Stimulated activated CD4-positive, alpha-beta T cell treated with anti-CD3 and anti-CD28 coated beads, Interleukin-1b, Interleukin-23, amount 100 ng/mL, for 4 hours (primary cell): Measurements from ENCODE around the gene CHRNA5.
A peak's percentile ranks its signal among the peaks of the same experiment; 100 is the strongest.
"Not testable (repeated sequence)": the region's sequence is repeated elsewhere in the genome, so short reads cannot be mapped to it uniquely, and the experiment has no call there.

Experiments used
- DNase-seq, 2 donors: peaks; one replicate each; pipeline ENCODE4 v3.0.0-alpha.2; 2020; ENCODE audit warnings: low read depth in 2 of 2

CHRNA5 gene

GRCh38 chr15:78565951-78566774, 843 bp downstream of the CHRNA5 start:
- no peak for DNase-seq

DNA sequence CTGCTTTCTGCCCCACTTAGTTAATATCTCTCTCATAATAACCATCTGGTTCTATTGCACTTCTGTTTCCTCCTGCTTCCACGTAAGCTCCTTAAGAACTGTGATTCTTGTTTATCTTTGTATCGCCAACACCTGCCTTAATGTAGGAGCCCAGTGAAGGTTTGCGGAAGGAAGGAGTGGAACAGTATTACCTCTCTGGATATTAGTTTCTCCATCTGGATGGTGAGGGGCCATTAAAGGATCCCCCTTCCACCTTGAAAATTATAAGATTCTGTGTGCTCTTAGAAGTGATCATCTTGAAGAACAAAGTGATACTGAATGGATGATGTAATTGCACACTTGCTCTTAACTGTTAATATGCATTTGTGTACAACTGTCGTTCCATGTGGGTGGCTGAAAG, 2.2 kb downstream of the CHRNA5 start:
- no peak for DNase-seq

DNA sequence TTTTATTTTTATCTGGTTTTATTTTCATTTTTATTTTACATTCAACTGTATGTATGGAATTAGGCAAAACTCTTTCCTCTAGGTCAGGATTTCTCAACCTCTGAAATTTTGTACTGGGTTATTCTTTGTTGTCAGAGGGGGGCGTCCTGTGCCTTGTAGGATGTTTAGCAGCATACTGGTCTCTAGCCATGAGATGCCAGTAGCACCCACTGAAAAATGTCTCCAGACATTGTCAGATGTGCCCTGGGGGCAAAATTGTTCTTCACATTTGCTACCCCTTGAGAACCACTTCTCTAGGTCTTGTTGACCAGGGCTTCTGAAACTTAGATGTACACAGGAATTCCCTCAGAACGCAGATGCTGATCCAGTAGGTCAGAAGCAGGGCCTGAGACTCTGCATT, 5.4 kb downstream of the CHRNA5 start:
- no peak for DNase-seq

- DNase-seq = no peak
Measured at GRCh38 chr15:78571382-78571781, 6.1 kb downstream of the CHRNA5 start.

DNA sequence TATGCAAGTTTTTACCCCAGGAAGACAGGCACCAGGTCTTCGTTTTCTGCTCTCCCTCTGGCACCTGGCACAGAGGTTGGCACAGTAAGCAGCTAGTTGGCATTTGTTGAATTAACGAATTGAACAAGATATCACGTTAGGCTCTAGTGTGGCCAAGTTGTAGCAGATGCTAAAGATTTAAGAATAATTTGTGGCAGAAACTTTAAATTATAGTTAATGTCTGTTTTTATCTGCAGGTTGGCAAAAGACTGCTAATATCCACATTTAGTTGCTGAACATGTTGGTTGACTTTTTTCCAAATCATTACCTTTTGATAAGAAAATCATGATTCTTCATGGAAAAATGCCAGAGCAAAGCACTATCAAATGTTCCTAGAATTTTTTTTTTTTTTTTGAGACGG, 8.1 kb downstream of the CHRNA5 start:
- DNase-seq = no peak

- DNase-seq = no peak
Measured at GRCh38 chr15:78574944-78575343, 9.6 kb downstream of the CHRNA5 start.

DNA sequence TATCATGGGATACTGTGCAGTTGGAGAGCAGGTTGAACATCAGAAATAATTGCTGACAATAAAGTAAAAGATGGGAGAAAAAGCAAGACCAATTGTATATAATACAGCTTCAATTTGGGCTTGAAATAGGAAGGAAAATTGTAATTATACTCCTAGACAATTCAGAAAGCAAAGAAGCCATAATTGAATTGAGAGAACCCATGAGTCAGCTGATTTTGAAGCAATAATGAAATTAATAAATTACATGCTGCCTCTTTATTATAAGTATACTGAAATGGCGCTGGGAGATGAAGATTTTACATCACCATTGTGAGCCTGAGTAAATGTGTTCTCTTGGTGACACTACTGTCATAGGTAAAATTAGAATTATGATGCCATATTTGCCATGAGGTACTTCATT, 32.3 kb downstream of the CHRNA5 start:
- DNase-seq = no peak

- no peak for DNase-seq
Measured at GRCh38 chr15:78598348-78598747, 33.0 kb downstream of the CHRNA5 start.

DNA sequence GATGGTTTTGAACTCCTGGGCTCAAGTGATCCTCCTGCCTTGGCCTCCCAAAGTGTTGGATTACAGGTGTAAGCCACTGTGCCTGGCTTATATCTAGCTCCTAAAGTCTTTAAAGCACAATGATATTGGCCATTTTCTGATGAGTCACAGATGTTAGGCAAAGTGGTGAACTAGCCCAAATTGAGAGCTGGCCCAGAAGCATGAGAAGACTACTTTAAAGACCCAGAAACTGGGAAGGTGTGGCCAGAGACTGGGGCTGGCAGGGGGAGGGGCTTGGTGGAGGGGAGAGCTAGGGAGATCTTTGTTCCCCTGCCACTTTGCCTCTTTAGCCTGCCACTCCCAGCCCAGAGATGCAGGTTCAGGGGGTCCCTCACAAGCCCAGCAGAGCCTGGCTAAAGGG, 33.9 kb downstream of the CHRNA5 start:
- DNase-seq = no peak

DNA sequence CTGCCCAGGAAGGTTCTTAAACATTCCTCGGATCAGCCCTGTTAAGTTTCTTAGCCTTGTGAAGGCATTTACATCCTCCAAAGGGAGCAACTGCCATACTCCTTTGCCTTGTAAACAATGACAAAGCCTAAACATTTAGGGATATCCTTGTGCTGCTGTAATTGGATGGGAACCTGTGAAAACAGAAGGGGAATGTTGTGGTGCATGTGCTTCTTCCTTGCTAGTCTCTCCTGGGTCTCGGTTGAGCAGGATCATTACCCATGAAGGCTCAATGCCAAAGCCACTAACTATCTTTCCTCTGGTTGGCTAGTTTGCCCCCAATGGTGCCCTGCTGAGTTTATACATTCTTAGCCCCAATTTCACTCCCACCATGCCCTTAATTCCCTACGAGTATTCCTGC, 38.1 kb downstream of the CHRNA5 start:
- DNase-seq = no peak

DNA sequence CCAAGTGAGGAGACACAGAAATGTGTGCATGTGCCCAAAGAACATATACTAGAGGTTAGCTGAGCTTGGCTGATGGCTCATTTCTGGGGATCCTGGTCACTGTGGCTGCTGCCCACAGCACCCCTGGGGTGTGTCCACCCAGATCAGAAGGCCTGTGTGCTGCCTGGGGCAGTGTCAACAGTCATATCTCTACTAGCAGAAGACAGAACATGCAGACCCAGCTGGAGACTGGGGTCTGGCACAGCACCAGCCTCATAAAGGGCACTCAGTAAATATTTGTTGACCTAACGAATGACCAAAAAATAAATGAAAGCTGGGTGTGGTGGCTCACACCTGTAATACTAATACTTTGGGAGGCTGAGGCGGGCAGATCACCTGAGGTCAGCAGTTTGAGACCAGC, 39.1 kb downstream of the CHRNA5 start:
- no peak for DNase-seq

DNA sequence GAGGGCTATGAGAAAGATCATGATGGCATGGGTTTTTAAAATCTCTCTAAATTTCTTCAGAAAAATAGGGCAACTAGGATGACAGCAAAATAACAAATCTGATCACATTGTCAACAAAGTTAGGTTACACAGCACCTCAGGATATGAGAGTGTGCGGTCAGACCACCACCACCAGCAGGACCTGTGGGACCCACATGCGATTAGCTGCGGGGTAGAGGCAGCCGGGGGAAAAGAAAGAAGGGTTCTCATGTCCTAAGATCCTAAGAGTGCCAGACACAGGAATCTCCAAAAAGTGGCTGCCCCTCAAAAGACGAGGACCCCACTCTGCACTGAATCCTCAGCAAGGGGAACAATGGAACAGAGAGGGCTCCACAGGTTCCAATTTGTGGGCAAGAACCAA, 39.9 kb downstream of the CHRNA5 start:
- DNase-seq = no peak

DNA sequence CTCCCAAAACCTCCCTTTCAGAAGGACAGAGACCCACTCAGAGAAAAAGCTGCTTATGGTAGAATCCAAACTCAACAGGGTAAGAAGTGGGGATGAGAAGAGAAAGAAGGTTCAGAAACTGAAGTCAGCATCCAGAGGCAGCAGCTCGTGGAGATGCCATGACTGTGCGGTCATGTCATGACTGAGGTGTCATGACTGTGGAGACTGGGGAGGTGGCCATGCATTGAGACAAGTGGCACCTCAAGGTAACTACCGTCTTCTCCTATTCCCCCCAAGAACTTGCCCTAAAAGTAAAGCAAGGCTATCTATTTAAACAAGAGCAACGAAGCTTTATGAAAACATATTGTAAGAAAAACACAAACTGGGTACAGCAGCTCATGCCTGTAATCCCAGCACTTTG, 40.4 kb downstream of the CHRNA5 start:
- DNase-seq = no peak

DNA sequence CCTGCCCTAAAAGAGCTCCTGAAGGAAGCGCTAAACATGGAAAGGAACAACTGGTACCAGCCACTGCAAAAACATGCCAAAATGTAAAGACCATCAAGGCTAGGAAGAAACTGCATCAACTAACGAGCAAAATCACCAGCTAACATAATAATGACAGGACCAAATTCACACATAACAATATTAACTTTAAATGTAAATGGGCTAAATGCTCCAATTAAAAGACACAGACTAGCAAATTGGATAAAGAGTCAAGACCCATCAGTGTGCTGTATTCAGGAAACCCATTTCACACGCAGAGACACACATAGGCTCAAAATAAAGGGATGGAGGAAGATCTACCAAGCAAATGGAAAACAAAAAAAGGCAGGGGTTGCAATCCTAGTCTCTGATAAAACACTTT, 44.2 kb downstream of the CHRNA5 start:
- not testable (repeated sequence) for DNase-seq

- no peak for DNase-seq
Measured at GRCh38 chr15:78614021-78614420, 48.7 kb downstream of the CHRNA5 start.

DNA sequence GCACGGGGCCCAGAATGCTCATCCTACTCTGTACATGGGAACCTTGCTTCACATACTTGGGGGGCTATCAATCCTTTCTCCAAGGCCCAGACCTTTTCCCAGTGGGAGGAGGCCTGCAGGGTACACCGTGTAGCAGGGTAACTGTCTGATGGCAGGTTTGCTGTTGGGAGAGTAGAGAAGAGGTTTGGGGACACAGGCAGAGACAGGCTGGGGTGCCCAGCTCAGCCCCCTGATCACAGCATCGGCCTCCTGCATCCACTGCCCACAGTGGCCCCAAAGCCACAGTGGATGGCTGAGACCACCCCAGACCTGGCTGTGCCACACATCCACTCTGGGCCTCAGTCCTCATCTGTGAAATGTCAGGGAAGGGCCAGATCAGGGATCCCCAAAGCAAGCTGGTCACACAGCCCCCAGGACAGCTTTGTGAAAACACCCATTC, 49.9 kb downstream of the CHRNA5 start:
- no peak for DNase-seq

DNA sequence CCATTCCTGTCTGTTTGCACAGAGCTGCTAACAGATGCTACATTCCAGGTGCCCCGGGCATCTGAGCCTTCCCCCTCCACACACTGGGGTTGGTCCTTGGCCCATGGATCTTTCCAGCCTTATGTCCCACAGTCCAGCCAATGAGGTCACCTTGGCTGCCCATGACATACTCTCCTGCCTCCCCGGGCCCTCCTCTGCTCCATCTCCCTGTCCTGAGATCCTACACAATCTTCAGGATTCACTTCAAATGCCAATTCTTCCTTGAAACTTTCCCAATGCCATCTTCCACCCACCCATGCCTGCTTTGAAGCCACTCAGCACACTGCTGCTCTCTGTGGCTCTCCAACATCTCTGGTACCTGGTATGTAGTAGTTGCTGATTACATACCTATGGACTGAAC, 51.2 kb downstream of the CHRNA5 start:
- no peak for DNase-seq

DNA sequence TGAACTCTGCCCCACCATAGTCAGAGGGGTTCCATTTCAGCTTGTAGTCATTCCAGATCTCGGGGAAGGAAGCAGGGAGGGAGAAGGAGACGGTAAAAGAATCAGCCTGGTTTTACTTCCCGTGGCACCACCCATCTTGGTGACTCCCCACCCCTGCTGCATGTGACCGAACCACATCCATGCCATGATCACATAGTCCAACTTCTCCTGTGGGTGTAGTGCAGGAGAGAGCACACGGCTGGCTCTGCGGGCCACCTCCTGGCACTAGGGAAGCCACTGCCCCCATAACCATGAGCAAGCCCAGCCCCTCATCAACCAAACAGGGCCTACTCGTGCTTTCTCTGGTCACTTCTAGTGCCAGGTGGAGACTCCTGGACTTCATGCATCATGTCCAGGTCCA, 51.8 kb downstream of the CHRNA5 start:
- DNase-seq = no peak

GRCh38 chr15:78617516-78617915, 52.2 kb downstream of the CHRNA5 start:
- DNase-seq = no peak

DNA sequence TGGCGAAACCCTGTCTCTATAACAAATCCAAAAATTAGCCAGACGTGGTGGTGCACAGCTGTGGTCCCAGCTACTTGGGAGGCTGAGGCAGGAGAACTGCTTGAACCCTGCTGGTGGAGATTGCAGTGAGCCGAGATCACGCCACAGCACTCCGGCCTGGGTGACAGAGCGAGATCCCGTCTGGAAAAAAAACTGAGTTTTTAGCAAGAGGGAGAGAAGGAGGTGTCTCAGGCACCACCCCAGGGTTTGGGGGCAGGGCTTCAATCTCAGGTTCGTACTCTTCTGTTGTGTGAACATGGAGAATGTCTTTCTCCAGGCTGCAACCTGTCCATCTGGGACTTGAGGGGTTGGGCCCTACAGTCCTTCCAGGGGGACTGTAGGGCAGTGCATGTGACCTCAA, 52.7 kb downstream of the CHRNA5 start:
- no peak for DNase-seq

DNA sequence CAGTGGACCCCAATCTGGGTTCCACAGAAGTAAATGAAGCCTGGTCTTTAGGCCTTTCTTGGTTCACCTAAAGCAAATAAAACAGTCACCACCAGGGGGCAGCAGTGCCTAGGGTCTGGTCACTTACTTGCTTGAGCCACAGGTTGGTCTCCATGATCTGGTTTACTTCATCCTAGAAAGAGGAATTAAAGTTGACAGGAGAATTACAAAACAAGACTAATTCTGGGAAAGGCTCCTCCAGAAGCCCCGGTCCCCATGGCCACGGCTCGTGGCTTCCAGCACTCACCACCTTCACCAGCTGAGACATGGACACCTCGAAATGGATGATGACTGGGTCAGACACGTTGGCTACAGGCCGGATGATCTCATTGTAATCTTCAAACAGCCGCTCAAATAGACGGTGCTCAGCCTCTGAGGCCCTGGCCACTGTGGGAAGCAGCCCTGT, 53.2 kb downstream of the CHRNA5 start:
- DNase-seq = peak; percentile 67 to 81

GRCh38 chr15:78619022-78619950, 54.0 kb downstream of the CHRNA5 start:
- no peak for DNase-seq

GRCh38 chr15:78620021-78620526, 54.8 kb downstream of the CHRNA5 start:
- no peak for DNase-seq
